Endothelial cell (in vitro differentiated cells): ENCODE data around the gene IFFO2. TPM values are rescaled to one million over a fixed set of nuclear protein-coding genes. Genes with fewer than 3 reads are reported as not detected.

Experiments
- DNase-seq: peaks from one replicate; pipeline ENCODE4 v3.0.0; 2021; ENCODE audit warnings: low spot score
- H3K27ac Mint-ChIP-seq: one replicate; pipeline ENCODE4 v1.8.0; 2021; ENCODE audit warnings: mixed read lengths, inconsistent platforms; ENCODE audit not compliant: unreplicated experiment
- H3K27me3 Mint-ChIP-seq: one replicate; pipeline ENCODE4 v1.8.0; 2021; ENCODE audit warnings: mild to moderate bottlenecking, moderate library complexity, mixed read lengths, inconsistent platforms; ENCODE audit not compliant: unreplicated experiment
- H3K36me3 Mint-ChIP-seq: one replicate; pipeline ENCODE4 v1.8.0; 2021; ENCODE audit warnings: mild to moderate bottlenecking, low read depth, mixed read lengths, inconsistent platforms; ENCODE audit not compliant: unreplicated experiment
- H3K4me1 Mint-ChIP-seq: one replicate; pipeline ENCODE4 v1.8.0; 2021; ENCODE audit warnings: mild to moderate bottlenecking, mixed read lengths, inconsistent platforms; ENCODE audit not compliant: unreplicated experiment
- H3K4me3 Mint-ChIP-seq: one replicate; pipeline ENCODE4 v1.8.0; 2021; ENCODE audit warnings: mild to moderate bottlenecking, mixed read lengths, inconsistent platforms; ENCODE audit not compliant: unreplicated experiment
- H3K9me3 Mint-ChIP-seq: one replicate; pipeline ENCODE4 v1.8.0; 2021; ENCODE audit warnings: mixed read lengths, inconsistent platforms; ENCODE audit not compliant: unreplicated experiment
- CTCF ChIP-seq: fragments of 200-600 bp; sonication (generic); IDR thresholded peaks from one replicate; pipeline ENCODE4 v1.5.0; 2021; ENCODE audit warnings: antibody characterized with exemption; ENCODE audit not compliant: unreplicated experiment
- total RNA-seq: library from RNA; stranded (reverse); fragmentation: NEBNext Ultra II Directional; extraction: Animal tissue kit (Norgen Biotek cat#: 25700); gene quantifications from one replicate; pipeline ENCODE4 v1.2.1, GENCODE V29; 2021; ENCODE audit not compliant: unreplicated experiment

IFFO2 gene
- total RNA-seq, 1 donor from 2014 or later = 16.7 TPM

- Mint-ChIP-seq H3K27me3 (no peaks in the 10 kb centered on the region), H3K36me3 (no peaks in the 10 kb centered on the region), H3K4me1 (peaks cover 8% of the 10 kb centered on the region), H3K9me3 (no peaks in the 10 kb centered on the region), H3K27ac (no peak overlapping the region), H3K4me3 (no peak overlapping the region)
- no peak for DNase-seq
- no peak for TF ChIP-seq CTCF
Measured at GRCh38 chr1:18973446-18973955, 17.0 kb upstream of the IFFO2 start.

GRCh38 chr1:18972991-18973390 lies 16.5 kb upstream of the IFFO2 start:
- H3K9me3 Mint-ChIP-seq = no peaks in the 10 kb centered on the region
- no peaks in the 10 kb centered on the region for H3K36me3 Mint-ChIP-seq
- DNase-seq = no peak
- H3K27ac Mint-ChIP-seq = no peak overlapping the region
- TF ChIP-seq CTCF = no peak
- H3K4me3 Mint-ChIP-seq = no peak overlapping the region
- no peaks in the 10 kb centered on the region for H3K27me3 Mint-ChIP-seq
- H3K4me1 Mint-ChIP-seq = peaks cover 8% of the 10 kb centered on the region

DNA sequence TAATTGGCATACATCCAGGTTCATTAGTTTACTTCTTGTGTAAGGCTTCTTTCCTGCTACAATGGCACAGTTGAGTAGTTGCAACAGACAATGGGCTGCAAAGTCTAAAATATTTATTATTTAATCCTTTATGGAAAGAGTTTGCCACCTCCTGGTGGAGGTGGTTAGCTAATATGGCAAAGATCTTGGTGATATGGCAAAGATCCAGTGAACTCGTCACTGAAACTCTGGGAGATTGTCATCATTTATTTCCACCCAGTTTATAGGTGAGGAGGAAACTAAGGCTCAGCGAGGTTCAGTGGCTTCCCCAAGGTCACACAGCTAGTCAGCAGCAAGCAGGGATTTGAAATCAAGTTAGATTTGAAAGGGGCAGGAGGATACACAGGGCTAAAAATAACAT lies 16.1 kb upstream of the IFFO2 start:
- Mint-ChIP-seq H3K27ac (no peak overlapping the region), H3K27me3 (no peaks in the 10 kb centered on the region)

GRCh38 chr1:18970762-18971161 lies 14.3 kb upstream of the IFFO2 start:
- H3K27ac Mint-ChIP-seq = no peak overlapping the region
- H3K36me3 Mint-ChIP-seq = no peaks in the 10 kb centered on the region
- H3K4me3 Mint-ChIP-seq = no peak overlapping the region
- no peak for DNase-seq
- no peaks in the 10 kb centered on the region for H3K27me3 Mint-ChIP-seq
- no peak for TF ChIP-seq CTCF
- H3K9me3 Mint-ChIP-seq = no peaks in the 10 kb centered on the region
- H3K4me1 Mint-ChIP-seq = peaks cover 8% of the 10 kb centered on the region

More for the DNA sequence above, 16.1 kb upstream of the IFFO2 start:
- no peak for TF ChIP-seq CTCF
- no peak for DNase-seq
- Mint-ChIP-seq H3K36me3 (no peaks in the 10 kb centered on the region), H3K4me1 (peaks cover 8% of the 10 kb centered on the region), H3K4me3 (no peak overlapping the region), H3K9me3 (no peaks in the 10 kb centered on the region)

DNA sequence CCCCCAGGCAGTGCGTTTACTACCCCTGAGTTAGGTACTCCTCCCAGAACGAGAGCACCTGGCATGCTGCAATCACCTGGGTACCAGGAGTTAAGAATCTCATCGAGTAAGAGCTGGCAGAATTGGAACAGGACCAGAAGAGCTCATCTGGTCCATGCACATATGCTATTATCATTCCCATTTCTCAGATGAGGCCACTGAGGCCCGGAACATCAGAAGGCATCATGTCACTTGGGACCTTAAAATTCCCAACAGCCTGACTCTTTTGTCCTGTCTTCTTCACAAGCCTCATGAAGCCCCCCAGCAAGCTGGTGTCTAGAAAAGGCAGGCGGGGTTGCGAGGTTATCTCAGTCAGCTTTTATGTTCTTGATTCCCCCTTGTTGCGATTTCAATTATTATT lies 13.9 kb upstream of the IFFO2 start:
- H3K9me3 Mint-ChIP-seq = no peaks in the 10 kb centered on the region

More for the DNA sequence above, 13.9 kb upstream of the IFFO2 start:
- Mint-ChIP-seq H3K4me3 (no peak overlapping the region), H3K27ac (no peak overlapping the region), H3K27me3 (no peaks in the 10 kb centered on the region), H3K4me1 (peaks cover 8% of the 10 kb centered on the region), H3K36me3 (no peaks in the 10 kb centered on the region)
- no peak for TF ChIP-seq CTCF
- DNase-seq = no peak
